Activated T-helper 17 cell treated with anti-CD3 and anti-CD28 coated beads, Interleukin-2, amount 50 U/mL, for 72 hours (primary cell): Measurements from ENCODE around the gene DNAJB8. TPM values are rescaled to one million over a fixed set of nuclear protein-coding genes. Genes with fewer than 3 reads are reported as not detected.

ENCODE experiments used
- ATAC-seq: fragments of 150-1000 bp; cut with Tn5 transposase; replicated peaks from 2 replicates; pipeline ENCODE4 v1.10.0; 2021; ENCODE audit warnings: mild to moderate bottlenecking, moderate library complexity
- H3K27ac Mint-ChIP-seq: one replicate; pipeline ENCODE4 v1.8.0; 2022; ENCODE audit warnings: mixed read lengths
- H3K27me3 Mint-ChIP-seq: one replicate; pipeline ENCODE4 v1.8.0; 2022; ENCODE audit warnings: mixed read lengths
- H3K36me3 Mint-ChIP-seq: one replicate; pipeline ENCODE4 v1.8.0; 2022; ENCODE audit warnings: low read depth, mild to moderate bottlenecking, mixed read lengths
- H3K4me1 Mint-ChIP-seq: one replicate; pipeline ENCODE4 v1.8.0; 2022; ENCODE audit warnings: mixed read lengths
- H3K4me3 Mint-ChIP-seq: one replicate; pipeline ENCODE4 v1.8.0; 2022; ENCODE audit warnings: mild to moderate bottlenecking, mixed read lengths
- H3K9me3 Mint-ChIP-seq: one replicate; pipeline ENCODE4 v1.8.0; 2022; ENCODE audit warnings: mixed read lengths
- total RNA-seq, 2 donors: library from RNA; stranded (reverse); gene quantifications; one replicate each; pipeline ENCODE4 v1.2.3, GENCODE V29; 2022

DNAJB8 gene
- total RNA-seq, 2 donors from 2014 or later: not detected

- H3K36me3 Mint-ChIP-seq: no peaks in the 10 kb centered on the region
- ATAC-seq: no peak
- peaks cover 48% of the 10 kb centered on the region for H3K27me3 Mint-ChIP-seq
- peak overlapping the region; percentile 64 for H3K4me3 Mint-ChIP-seq
- H3K4me1 Mint-ChIP-seq: peaks cover 5% of the 10 kb centered on the region
- no peaks in the 10 kb centered on the region for H3K9me3 Mint-ChIP-seq
- no peak overlapping the region for H3K27ac Mint-ChIP-seq
Measured at GRCh38 chr3:128489927-128490649, 23.4 kb upstream of the DNAJB8 start.

- H3K9me3 Mint-ChIP-seq: no peaks in the 10 kb centered on the region
- H3K27me3 Mint-ChIP-seq: peaks cover 47% of the 10 kb centered on the region
- H3K27ac Mint-ChIP-seq: no peak overlapping the region
- H3K36me3 Mint-ChIP-seq: no peaks in the 10 kb centered on the region
- no peak for ATAC-seq
- H3K4me3 Mint-ChIP-seq: peak overlapping the region; percentile 64
- H3K4me1 Mint-ChIP-seq: peaks cover 5% of the 10 kb centered on the region
Measured at GRCh38 chr3:128489674-128489926, 22.9 kb upstream of the DNAJB8 start.

DNA sequence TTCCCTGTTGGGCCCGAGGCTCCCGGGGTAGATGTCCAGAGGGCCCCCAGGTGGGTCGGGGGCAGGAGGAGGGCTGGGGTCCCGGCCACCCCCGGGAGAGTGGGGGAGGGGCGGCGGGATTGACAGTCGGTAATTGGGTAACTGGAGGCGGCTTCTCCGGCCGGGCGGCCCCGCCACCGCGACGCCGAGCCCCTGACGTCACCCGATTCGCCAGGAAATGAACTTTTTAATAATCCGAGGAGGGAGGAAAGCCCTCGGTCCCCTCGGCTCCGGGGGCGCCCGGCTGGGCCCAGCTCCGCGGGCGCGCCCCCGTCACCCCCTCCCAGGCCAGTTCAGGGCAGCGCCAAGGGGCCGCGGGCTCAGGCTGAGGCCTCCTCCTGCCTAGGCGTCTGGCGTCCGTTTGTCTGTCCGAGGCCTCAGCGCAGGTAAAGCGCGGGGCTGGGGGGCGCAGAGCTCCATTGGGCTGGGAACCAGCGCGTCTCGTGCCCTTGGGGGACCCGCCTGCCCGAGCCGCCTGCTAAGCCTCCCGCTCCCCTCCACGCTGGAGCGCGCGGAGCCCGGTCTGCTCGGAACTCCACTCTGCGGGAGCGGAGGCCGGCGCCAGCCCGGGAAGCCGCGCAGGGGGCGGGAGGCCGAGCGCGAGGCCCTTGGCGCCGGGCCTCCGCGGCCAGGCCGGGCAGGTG is 22.4 kb upstream of the DNAJB8 start:
- ATAC-seq: no peak

DNA sequence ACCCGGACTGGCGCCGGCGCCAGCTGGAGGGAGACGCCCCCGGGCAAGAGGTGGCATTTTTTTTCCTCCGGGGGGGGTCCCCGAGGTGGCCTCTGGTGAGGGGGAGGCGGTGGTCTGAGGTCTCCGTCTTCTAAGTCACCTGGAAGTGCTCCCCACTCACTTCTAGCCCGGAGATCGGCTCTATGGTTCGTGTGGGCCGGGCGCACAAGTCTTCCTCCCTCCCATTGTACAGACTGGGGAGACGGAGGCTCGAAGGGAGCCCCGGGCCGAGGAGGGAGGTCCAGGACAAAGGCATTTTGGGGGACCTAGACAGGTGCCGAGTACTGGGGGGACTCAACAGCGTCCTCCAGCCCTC is 21.9 kb upstream of the DNAJB8 start:
- Mint-ChIP-seq H3K27ac (no peak overlapping the region), H3K27me3 (peaks cover 49% of the 10 kb centered on the region), H3K4me1 (peaks cover 5% of the 10 kb centered on the region), H3K4me3 (peak overlapping the region; percentile 70), H3K9me3 (no peaks in the 10 kb centered on the region), H3K36me3 (no peaks in the 10 kb centered on the region)
- no peak for ATAC-seq

More for the DNA sequence above, 22.4 kb upstream of the DNAJB8 start:
- H3K4me3 Mint-ChIP-seq: peak overlapping the region; percentile 70
- H3K36me3 Mint-ChIP-seq: no peaks in the 10 kb centered on the region
- H3K27me3 Mint-ChIP-seq: peaks cover 46% of the 10 kb centered on the region
- H3K9me3 Mint-ChIP-seq: no peaks in the 10 kb centered on the region
- peaks cover 5% of the 10 kb centered on the region for H3K4me1 Mint-ChIP-seq
- no peak overlapping the region for H3K27ac Mint-ChIP-seq

- no peaks in the 10 kb centered on the region for H3K36me3 Mint-ChIP-seq
- no peaks in the 10 kb centered on the region for H3K9me3 Mint-ChIP-seq
- peaks cover 9% of the 10 kb centered on the region for H3K4me1 Mint-ChIP-seq
- H3K4me3 Mint-ChIP-seq: peak overlapping the region; percentile 70
- peak; percentile 39 for ATAC-seq
- H3K27ac Mint-ChIP-seq: no peak overlapping the region
- peaks cover 51% of the 10 kb centered on the region for H3K27me3 Mint-ChIP-seq
Measured at GRCh38 chr3:128487813-128488635, 21.3 kb upstream of the DNAJB8 start.

DNA sequence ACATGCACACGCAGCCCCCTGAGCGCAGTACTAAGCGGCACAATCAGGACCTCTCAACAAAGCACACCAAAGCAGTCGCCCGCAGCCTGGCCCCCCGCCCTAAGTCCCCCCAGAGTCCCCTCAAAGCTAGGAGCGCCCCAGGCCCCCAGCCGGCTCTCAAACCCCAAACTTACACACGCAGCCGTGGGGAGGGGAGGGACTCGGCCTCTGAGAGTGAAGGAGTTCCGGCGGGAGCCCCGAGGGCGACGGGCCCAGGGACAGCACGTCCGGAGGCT is 20.8 kb upstream of the DNAJB8 start:
- H3K27me3 Mint-ChIP-seq: peaks cover 54% of the 10 kb centered on the region
- no peak for ATAC-seq
- H3K36me3 Mint-ChIP-seq: no peaks in the 10 kb centered on the region
- H3K27ac Mint-ChIP-seq: no peak overlapping the region
- peaks cover 9% of the 10 kb centered on the region for H3K4me1 Mint-ChIP-seq
- H3K4me3 Mint-ChIP-seq: peak overlapping the region; percentile 70
- no peaks in the 10 kb centered on the region for H3K9me3 Mint-ChIP-seq

GRCh38 chr3:128486681-128487537 is 20.2 kb upstream of the DNAJB8 start:
- peak overlapping the region; percentile 70 for H3K4me3 Mint-ChIP-seq
- no peak for ATAC-seq
- H3K36me3 Mint-ChIP-seq: no peaks in the 10 kb centered on the region
- H3K9me3 Mint-ChIP-seq: no peaks in the 10 kb centered on the region
- no peak overlapping the region for H3K27ac Mint-ChIP-seq
- H3K27me3 Mint-ChIP-seq: peaks cover 58% of the 10 kb centered on the region
- peaks cover 9% of the 10 kb centered on the region for H3K4me1 Mint-ChIP-seq

DNA sequence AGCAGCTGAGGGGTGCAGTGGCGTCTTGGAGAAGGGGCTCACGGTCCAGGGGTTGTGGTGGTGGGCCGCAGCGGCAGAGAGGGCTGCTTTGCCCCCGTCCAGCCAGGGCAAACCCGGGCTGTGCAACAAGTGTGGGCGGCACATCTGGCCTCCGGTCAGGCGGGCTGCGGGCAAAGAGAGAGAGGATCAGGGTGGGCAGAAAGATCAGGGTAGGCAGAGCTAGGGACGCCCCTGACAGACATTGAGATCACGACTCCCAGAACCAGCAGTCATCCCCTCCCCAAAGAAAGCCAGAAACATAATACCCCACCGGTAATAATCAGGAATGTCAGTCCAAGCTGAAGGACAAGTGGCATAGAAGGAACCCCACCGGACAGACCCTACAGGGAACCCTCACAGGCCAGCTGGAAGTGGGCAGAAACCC is 19.5 kb upstream of the DNAJB8 start:
- ATAC-seq: no peak

GRCh38 chr3:128485282-128486204 is 18.9 kb upstream of the DNAJB8 start:
- peak overlapping the region; percentile 70 for H3K4me3 Mint-ChIP-seq
- H3K36me3 Mint-ChIP-seq: no peaks in the 10 kb centered on the region
- peaks cover 9% of the 10 kb centered on the region for H3K4me1 Mint-ChIP-seq
- H3K27ac Mint-ChIP-seq: no peak overlapping the region
- no peak for ATAC-seq
- no peaks in the 10 kb centered on the region for H3K9me3 Mint-ChIP-seq
- peaks cover 58% of the 10 kb centered on the region for H3K27me3 Mint-ChIP-seq

More for the DNA sequence above, 19.5 kb upstream of the DNAJB8 start:
- Mint-ChIP-seq H3K9me3 (no peaks in the 10 kb centered on the region), H3K27me3 (peaks cover 55% of the 10 kb centered on the region), H3K36me3 (no peaks in the 10 kb centered on the region), H3K4me1 (peaks cover 9% of the 10 kb centered on the region), H3K27ac (no peak overlapping the region), H3K4me3 (peak overlapping the region; percentile 70)

GRCh38 chr3:128484404-128485281 is 18.0 kb upstream of the DNAJB8 start:
- H3K4me1 Mint-ChIP-seq: peaks cover 9% of the 10 kb centered on the region
- H3K27me3 Mint-ChIP-seq: peaks cover 57% of the 10 kb centered on the region
- no peak for ATAC-seq
- H3K27ac Mint-ChIP-seq: no peak overlapping the region
- H3K4me3 Mint-ChIP-seq: no peak overlapping the region
- H3K36me3 Mint-ChIP-seq: no peaks in the 10 kb centered on the region
- H3K9me3 Mint-ChIP-seq: no peaks in the 10 kb centered on the region

DNA sequence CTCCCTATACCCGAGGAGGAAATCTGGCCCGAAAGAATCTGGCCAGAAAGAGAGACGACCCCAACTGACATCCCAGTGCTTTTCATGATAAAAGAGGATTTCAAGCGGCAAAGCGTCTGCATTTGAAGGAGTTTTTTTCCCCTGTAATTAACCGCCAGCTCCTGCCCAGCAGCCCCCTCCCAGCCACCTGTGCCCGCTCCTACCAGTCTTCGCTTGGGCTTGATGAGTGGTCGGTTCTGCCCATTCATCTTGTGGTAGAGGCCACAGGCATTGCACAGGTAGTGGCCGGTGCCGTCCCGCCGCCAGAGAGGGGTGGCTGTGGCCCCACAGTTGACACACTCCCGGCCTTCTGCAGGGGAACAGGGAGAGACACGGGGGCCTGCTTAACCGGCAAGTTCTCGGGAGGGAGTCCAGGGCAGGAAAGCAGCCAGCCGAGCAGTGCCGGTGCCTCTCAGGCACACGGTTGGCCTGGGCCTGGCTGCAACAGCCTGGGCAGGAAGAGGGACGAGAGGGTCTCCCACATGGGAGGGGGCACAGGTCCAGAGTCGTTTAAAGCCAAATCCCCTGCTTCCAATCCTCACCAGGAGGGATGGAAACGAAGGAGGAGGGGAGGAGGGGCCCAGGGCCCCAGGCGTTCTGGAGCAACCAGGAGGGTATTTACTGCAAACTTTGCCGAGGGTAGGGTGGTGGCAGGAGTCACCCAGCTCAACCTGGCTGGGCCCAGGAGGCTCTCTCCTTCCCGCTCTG is 17.1 kb upstream of the DNAJB8 start:
- no peaks in the 10 kb centered on the region for H3K36me3 Mint-ChIP-seq
- H3K27ac Mint-ChIP-seq: no peak overlapping the region
- ATAC-seq: no peak
- H3K27me3 Mint-ChIP-seq: peaks cover 59% of the 10 kb centered on the region
- no peaks in the 10 kb centered on the region for H3K9me3 Mint-ChIP-seq
- peak overlapping the region; percentile 4 for H3K4me3 Mint-ChIP-seq
- peaks cover 9% of the 10 kb centered on the region for H3K4me1 Mint-ChIP-seq
